OCI-LY7 (cell line): ENCODE measurements around the gene TRAF3IP1. TPM values are rescaled to one million over a fixed set of nuclear protein-coding genes. Genes with fewer than 3 reads are reported as not detected.

Experiments used
- BruUV-seq: library from RNA; stranded (reverse); fragments of 400-500 nt; replicated peaks from 2 replicates; lab custom pipeline; 2021; lab: Mats Ljungman, UMichigan
- CTCF ChIA-PET: fragments of 300-600 bp; sonication (Branson Sonifier 250); formaldehyde crosslinking; loops from one replicate; lab custom pipeline; 2022; ENCODE audit warnings: antibody characterized with exemption; ENCODE audit not compliant: unreplicated experiment; lab: Charles Lee
- POLR2A ChIA-PET: fragments of 300-600 bp; sonication (Branson Sonifier 250); formaldehyde crosslinking; loops from one replicate; lab custom pipeline; 2022; ENCODE audit warnings: antibody characterized with exemption; lab: Charles Lee
- DNase-seq: peaks from one replicate; pipeline ENCODE4 v3.0.0-alpha.2; 2015; ENCODE audit warnings: low spot score
- H2AFZ ChIP-seq: fragments of 200-600 bp; sonication (generic), shearing (Covaris generic); 2 replicates; pipeline ENCODE4 v1.6.1; 2014; ENCODE audit warnings: mild to moderate bottlenecking, antibody characterized with exemption, low read length, moderate library complexity
- H3K27ac ChIP-seq: fragments of 200-600 bp; sonication (generic); 2 replicates; pipeline ENCODE4 v1.5.1; 2014; ENCODE audit warnings: mixed run types, low read depth, mild to moderate bottlenecking, moderate library complexity, low read length, inconsistent platforms; ENCODE audit not compliant: poor library complexity, severe bottlenecking
- H3K36me3 ChIP-seq: fragments of 200-600 bp; sonication (generic); 2 replicates; pipeline ENCODE4 v1.6.1; 2014; ENCODE audit warnings: mild to moderate bottlenecking, antibody characterized with exemption, low read length, moderate library complexity, mixed read lengths; ENCODE audit not compliant: insufficient read depth
- H3K4me1 ChIP-seq: fragments of 200-600 bp; sonication (generic); 2 replicates; pipeline ENCODE4 v1.5.1; 2014; ENCODE audit warnings: mild to moderate bottlenecking, low read length; ENCODE audit not compliant: insufficient read depth, poor library complexity, severe bottlenecking
- H3K4me2 ChIP-seq: fragments of 200-600 bp; sonication (generic); 2 replicates; pipeline ENCODE4 v1.6.1; 2014; ENCODE audit warnings: mild to moderate bottlenecking, low read length
- H3K4me3 ChIP-seq: fragments of 200-600 bp; sonication (generic); 2 replicates; pipeline ENCODE4 v1.5.1; 2014; ENCODE audit warnings: mild to moderate bottlenecking, low read depth, low read length; ENCODE audit not compliant: poor library complexity, severe bottlenecking
- H3K79me2 ChIP-seq: fragments of 200-600 bp; sonication (generic); 2 replicates; pipeline ENCODE4 v1.6.1; 2016; ENCODE audit warnings: low read depth, mild to moderate bottlenecking, low read length, moderate library complexity, mixed read lengths; ENCODE audit not compliant: insufficient read depth
- H3K9me2 ChIP-seq: fragments of 200-600 bp; sonication (generic); 2 replicates; pipeline ENCODE4 v1.6.1; 2016; ENCODE audit warnings: mild to moderate bottlenecking, low read length, mixed read lengths; ENCODE audit not compliant: insufficient read depth
- H3K9me3 ChIP-seq: fragments of 200-600 bp; sonication (generic); 2 replicates; pipeline ENCODE4 v1.6.1; 2014; ENCODE audit warnings: mild to moderate bottlenecking, mixed run types, low read length, mixed read lengths
- H4K20me1 ChIP-seq: fragments of 200-600 bp; sonication (generic); 2 replicates; pipeline ENCODE4 v1.6.1; 2014; ENCODE audit warnings: mild to moderate bottlenecking, antibody characterized with exemption, low read length, moderate library complexity, mixed read lengths; ENCODE audit not compliant: insufficient read depth
- CTCF ChIP-seq: fragments of 200-600 bp; sonication (generic); conservative IDR thresholded peaks from 2 replicates; pipeline ENCODE4 v1.5.1; 2014; ENCODE audit warnings: mild to moderate bottlenecking, antibody characterized with exemption, low read length, moderate library complexity, mixed read lengths
- EZH2phosphoT487 ChIP-seq: fragments of 200-600 bp; sonication (generic); IDR thresholded peaks from 2 replicates; pipeline ENCODE4 v1.6.1; 2018; ENCODE audit warnings: low read depth, borderline replicate concordance, mild to moderate bottlenecking, mixed run types, antibody characterized with exemption, low read length, moderate library complexity, mixed read lengths
- intact Hi-C: fragments of 100-400 bp; cut with micrococcal nuclease; formaldehyde crosslinking; loops from one replicate; pipeline ENCODE4 v1.10.0; 2022; ENCODE audit not compliant: unreplicated experiment
- total RNA-seq, 2 experiments: library from RNA; depleted of rRNA in 1 of 2; stranded (reverse); fragments of >200 nt in 1 of 2; shearing (Covaris generic) in 1 of 2; gene quantifications; 2 replicates each; pipeline ENCODE4 v1.2.3, GENCODE V29; 2014 to 2022

TRAF3IP1 gene
- total RNA-seq, 2 experiments from 2014 or later, result 8.2 to 13.8 TPM

DNA sequence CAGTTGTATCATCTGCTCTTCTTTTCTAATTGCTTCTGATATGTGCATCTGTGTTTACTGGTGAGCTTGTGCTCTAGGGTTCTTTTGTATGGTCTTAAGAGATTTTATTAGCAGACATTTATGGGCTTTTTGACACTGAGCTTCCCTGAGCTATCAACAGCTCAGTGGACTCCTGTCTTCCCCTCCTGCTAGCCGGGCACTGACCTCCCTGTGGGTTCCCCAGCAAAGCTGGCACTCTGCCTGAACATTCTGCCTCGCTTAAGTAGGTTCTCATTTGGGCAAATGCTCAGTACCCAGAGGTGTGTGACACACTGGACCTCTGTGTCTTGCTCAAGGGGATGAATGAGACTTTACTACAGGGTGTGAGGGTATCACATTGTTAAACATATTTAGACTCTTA, 15.8 kb downstream of the TRAF3IP1 start:
- H3K4me1 ChIP-seq, result no peaks in the 10 kb centered on the region
- POLR2A ChIA-PET, result interaction anchor here (0.7 to 1.3 kb wide), 2 partner anchors 26 to 54 kb away, joined by 3 to 4 read pairs; no protein-coding TSS in a partner anchor
- H4K20me1 ChIP-seq, result no peaks in the 10 kb centered on the region
- TF ChIP-seq CTCF (no peak), EZH2phosphoT487 (no peak)
- H3K36me3 ChIP-seq, result peaks cover 6% of the 10 kb centered on the region; the same call in 1 of the 2 replicates
- H3K9me2 ChIP-seq, result no peaks in the 10 kb centered on the region
- intact Hi-C loops, result no loop called here
- H3K27ac ChIP-seq, result no peak overlapping the region
- DNase-seq, result no peak
- H3K9me3 ChIP-seq, result no peaks in the 10 kb centered on the region
- CTCF ChIA-PET, result no interaction called here
- H2AFZ ChIP-seq, result no peak overlapping the region
- BruUV-seq, result no TSS peak
- no peaks in the 10 kb centered on the region for H3K79me2 ChIP-seq
- H3K4me2 ChIP-seq, result no peak overlapping the region
- no peak overlapping the region for H3K4me3 ChIP-seq

DNA sequence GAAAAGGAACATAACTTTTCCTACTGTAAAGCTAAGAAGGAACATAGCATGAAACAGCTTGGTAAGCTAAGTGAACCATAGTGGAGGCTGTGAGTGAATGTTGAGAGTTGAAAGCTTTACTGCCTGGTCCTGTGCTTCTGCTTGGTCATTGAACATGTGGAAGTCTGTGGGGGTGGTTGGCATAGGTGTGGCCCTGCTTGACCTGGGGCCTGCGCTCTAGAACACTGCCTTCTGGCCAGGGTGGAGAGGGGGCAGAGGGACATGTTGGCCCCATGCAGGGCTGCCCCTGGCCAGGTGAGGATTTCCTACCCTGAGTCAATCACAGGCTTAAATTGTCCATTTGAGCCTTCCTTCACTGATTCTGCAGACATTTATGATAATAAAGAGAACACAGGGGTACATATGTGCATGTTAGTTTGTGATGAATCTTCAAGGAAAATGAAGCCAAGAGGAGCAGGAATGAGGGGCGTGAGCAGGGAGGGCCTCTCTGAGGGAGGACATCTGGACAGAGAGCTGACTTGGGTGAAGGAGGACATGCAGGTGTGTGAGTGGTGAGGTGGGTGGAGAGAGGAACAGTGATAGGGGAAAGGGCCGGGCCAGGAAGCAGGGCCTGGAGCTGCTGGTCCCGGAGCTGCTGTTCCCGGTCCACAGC, 16.6 kb downstream of the TRAF3IP1 start:
- ChIA-PET POLR2A (interaction anchor here (0.7 to 1.3 kb wide), 2 partner anchors 26 to 55 kb away, joined by 3 to 4 read pairs; no protein-coding TSS in a partner anchor), CTCF (no interaction called here)
- no peak overlapping the region for H2AFZ ChIP-seq
- no TSS peak for BruUV-seq
- intact Hi-C loops, result no loop called here
- DNase-seq, result no peak
- peaks cover 6% of the 10 kb centered on the region; the same call in 1 of the 2 replicates for H3K36me3 ChIP-seq
- H3K79me2 ChIP-seq, result no peaks in the 10 kb centered on the region
- no peaks in the 10 kb centered on the region for H3K9me3 ChIP-seq
- H3K4me1 ChIP-seq, result no peaks in the 10 kb centered on the region
- H4K20me1 ChIP-seq, result no peaks in the 10 kb centered on the region
- no peaks in the 10 kb centered on the region for H3K9me2 ChIP-seq
- H3K4me2 ChIP-seq, result no peak overlapping the region
- no peak for TF ChIP-seq CTCF
- TF ChIP-seq EZH2phosphoT487, result no peak
- H3K4me3 ChIP-seq, result no peak overlapping the region
- H3K27ac ChIP-seq, result no peak overlapping the region

DNA sequence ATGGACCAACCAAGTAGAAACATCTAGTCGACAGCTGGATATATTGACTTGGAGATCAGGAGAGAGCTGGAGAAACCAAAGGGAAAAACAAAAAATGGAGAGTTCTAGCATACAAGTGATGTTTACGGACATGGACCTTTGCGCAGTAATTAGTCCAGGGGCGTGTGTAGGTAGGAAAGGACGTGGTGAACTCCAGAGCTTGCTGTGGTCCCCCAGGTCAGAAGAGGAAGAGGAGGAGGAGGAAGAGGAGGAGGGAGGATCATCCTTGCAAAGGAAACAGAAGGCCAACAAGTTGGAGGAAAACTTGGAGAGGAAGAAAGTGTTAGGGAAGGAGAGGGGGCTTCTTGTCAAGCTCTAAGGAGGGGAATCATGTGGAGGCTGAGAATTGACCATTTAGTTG, 17.5 kb downstream of the TRAF3IP1 start:
- H2AFZ ChIP-seq, result no peak overlapping the region
- H4K20me1 ChIP-seq, result no peaks in the 10 kb centered on the region
- H3K4me2 ChIP-seq, result no peak overlapping the region
- H3K4me1 ChIP-seq, result no peaks in the 10 kb centered on the region
- no peaks in the 10 kb centered on the region for H3K9me3 ChIP-seq
- H3K4me3 ChIP-seq, result no peak overlapping the region
- no TSS peak for BruUV-seq
- ChIA-PET CTCF (no interaction called here), POLR2A (no interaction called here)
- DNase-seq, result no peak
- TF ChIP-seq CTCF (no peak), EZH2phosphoT487 (no peak)
- intact Hi-C loops, result no loop called here
- H3K79me2 ChIP-seq, result no peaks in the 10 kb centered on the region
- H3K9me2 ChIP-seq, result no peaks in the 10 kb centered on the region
- no peak overlapping the region for H3K27ac ChIP-seq
- H3K36me3 ChIP-seq, result peaks cover 6% of the 10 kb centered on the region; the same call in 1 of the 2 replicates
